Head of caudate nucleus (tissue), 42 donors: ENCODE results near the gene CYTH4.
"Not testable (repeated sequence)": the region's sequence is repeated elsewhere in the genome, so short reads cannot be mapped to it uniquely, and the experiment has no call there.

Experiments
- DNase-seq, 42 donors: peaks; one replicate each; pipeline versions ENCODE4 v3.0.0 to v3.0.0-alpha.2; 2020 to 2021; ENCODE audit warnings: mixed read lengths in 7 of 42
- intact Hi-C: fragments of 100-400 bp; cut with DNase I; formaldehyde crosslinking; loops from one replicate; pipeline ENCODE4 v1.15.0; 2022

The CYTH4 gene

GRCh38 chr22:37244922-37245722 lies 37.2 kb upstream of the CYTH4 start:
- DNase-seq: no peak
- intact Hi-C loops: no loop called here

GRCh38 chr22:37245740-37246139 lies 36.6 kb upstream of the CYTH4 start:
- intact Hi-C loops: no loop called here
- DNase-seq: no peak

DNA sequence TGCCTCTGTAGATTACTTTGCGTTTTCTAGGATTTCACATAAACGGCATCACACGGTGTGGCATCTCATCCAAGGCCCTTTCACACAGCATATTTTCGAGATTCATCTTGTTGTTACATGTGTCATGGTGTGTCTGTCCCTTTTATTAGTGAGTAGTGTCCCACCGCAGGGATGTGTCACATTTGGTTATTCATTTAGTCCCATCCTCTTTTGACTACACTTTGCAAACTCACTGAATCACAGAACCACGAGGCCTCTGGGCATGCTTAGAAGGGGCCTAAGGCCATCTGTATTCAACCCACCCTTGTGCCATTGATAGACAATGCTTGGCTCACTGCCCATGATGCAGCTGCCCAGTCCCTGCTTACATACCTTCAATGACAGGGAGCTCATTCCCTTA lies 34.1 kb upstream of the CYTH4 start:
- intact Hi-C loops: no loop called here
- DNase-seq: no peak

- intact Hi-C loops: no loop called here
- DNase-seq: peak in 1 of 42 donors; percentile 28
Observed at GRCh38 chr22:37249986-37250385, 32.3 kb upstream of the CYTH4 start.

- DNase-seq, intact Hi-C loops: not testable (repeated sequence)
Observed at GRCh38 chr22:37251836-37252235, 30.5 kb upstream of the CYTH4 start.

- intact Hi-C loops: no loop called here
- no peak for DNase-seq
Observed at GRCh38 chr22:37253126-37253660, 29.1 kb upstream of the CYTH4 start.

GRCh38 chr22:37254209-37254866 lies 28.0 kb upstream of the CYTH4 start:
- DNase-seq: no peak
- intact Hi-C loops: no loop called here

GRCh38 chr22:37254867-37255233 lies 27.5 kb upstream of the CYTH4 start:
- DNase-seq: no peak
- intact Hi-C loops: no loop called here

DNA sequence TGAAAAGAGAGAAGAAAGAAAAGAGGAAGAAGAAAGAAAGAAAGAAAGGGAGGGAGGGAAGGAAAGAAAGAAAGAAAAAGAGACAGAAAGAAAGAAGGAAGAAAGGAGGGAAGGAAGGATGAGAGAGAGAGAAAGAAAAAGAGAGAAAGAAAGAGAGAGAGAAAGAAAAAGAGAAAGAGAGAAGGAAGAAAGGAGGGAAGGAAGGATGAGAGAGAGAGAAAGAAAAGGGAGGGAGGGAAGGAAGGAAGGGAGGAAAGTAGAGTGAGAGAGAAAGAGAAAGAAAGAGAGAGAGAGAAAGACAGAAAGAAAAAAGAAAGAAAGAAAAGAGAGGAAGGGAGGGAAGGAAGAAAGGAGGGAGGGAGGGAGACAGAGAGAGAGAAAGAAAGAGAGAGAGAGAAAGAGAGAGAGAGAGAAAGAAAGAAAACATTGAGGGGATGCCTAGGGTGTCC lies 26.7 kb upstream of the CYTH4 start:
- intact Hi-C loops: no loop called here
- DNase-seq: no peak

DNA sequence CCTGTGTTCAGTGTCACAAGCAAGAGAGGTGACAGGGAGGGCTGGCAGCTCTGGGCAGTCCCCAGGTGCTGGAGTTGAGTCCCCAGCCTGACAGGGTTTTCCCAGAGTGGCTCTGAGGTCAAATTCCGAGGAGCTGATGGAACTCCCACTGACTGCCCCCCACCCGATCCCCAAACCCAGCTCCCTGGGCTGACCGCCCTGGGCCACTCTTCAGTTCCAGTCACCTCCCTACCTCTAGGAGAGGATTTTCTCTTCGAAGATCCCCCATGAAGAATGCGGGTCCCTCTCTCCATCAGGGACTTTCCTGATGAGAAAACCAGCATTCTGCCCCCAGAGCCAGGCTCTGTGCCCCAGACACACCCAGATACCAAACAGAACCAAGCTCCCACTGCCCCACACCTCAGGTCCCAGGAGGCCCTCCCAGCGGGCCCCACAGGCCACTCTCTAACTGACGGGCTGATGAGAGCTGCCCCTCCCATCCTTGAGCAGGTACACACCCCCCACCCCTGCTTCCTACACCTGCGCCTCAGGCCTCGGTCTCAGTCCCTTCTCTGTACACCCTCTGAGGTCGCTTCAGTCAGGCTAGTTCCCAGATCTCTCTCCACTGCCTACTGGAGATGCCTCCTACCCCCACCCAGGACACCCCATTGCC lies 26.1 kb upstream of the CYTH4 start:
- intact Hi-C loops: no loop called here
- no peak for DNase-seq

GRCh38 chr22:37258005-37258752 lies 24.1 kb upstream of the CYTH4 start:
- DNase-seq: no peak
- intact Hi-C loops: no loop called here

GRCh38 chr22:37258753-37259401 lies 23.4 kb upstream of the CYTH4 start:
- DNase-seq: no peak

DNA sequence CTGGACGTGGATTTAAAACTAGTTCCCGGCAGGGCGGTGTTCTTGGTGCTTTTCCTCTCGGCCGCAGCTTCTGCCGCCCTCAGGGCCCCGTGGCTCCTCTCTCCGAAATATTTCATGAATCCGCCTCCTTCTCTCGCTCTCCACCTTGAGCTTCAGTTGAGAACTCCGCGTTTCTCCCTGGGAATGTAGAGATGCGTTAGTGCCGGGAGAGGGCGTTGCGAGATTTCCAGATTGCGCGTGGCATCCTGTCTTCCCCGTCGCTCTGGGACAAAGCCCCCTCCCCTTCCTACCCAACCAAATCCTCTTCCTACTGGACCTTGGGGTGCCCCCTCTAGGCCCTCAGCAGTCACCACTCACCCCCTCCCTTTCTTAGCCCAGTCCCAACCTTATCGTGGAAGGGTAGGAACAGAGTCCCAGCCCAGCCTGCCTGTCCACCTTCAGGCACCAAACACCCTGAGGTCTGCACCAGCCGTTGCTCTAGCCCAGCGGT lies 22.7 kb upstream of the CYTH4 start:
- intact Hi-C loops: no loop called here

More at GRCh38 chr22:37258753-37259401, 23.4 kb upstream of the CYTH4 start:
- intact Hi-C loops: no loop called here

GRCh38 chr22:37260155-37260795 lies 22.0 kb upstream of the CYTH4 start:
- intact Hi-C loops: no loop called here
- no peak for DNase-seq

More for the DNA sequence above, 22.7 kb upstream of the CYTH4 start:
- peak in 39 of 42 donors; percentile 25 to 77 (median 48) for DNase-seq

- intact Hi-C loops: no loop called here
- DNase-seq: peak in 38 of 42 donors; percentile 20 to 74 (median 48)
Observed at GRCh38 chr22:37260901-37261336, 21.4 kb upstream of the CYTH4 start.

- intact Hi-C loops: no loop called here
Observed at GRCh38 chr22:37262346-37262745, 20.0 kb upstream of the CYTH4 start.

GRCh38 chr22:37263966-37264887 lies 18.1 kb upstream of the CYTH4 start:
- intact Hi-C loops: no loop called here
- DNase-seq: no peak

More at GRCh38 chr22:37262346-37262745, 20.0 kb upstream of the CYTH4 start:
- no peak for DNase-seq
